HG03439 (cell line): ENCODE results near the gene CHRNG.

Experiments used
- ATAC-seq: cut with Tn5 transposase; IDR thresholded peaks from one replicate; pipeline ENCODE4 v1.9.1; 2021; ENCODE audit warnings: mild to moderate bottlenecking, moderate library complexity; ENCODE audit not compliant: unreplicated experiment

Gene CHRNG

DNA sequence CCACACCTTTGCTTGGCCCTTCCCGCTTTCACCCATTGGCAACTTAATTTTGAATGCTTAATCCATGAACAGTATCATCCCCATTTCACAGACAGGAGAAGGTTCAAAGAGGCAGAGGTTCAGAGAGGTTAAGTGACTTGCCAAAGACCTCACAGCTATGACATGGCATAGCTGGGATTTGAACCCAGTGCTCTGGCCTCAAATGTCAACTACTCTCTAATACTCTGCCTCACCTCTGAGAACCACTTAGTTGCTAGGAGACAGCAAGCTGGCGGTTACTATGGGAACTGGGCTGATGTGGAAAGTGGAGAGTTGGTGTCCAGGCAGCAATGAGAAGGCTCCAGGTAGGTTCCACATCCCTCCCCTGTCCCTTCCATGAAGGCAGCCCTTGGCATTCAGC, 35.1 kb upstream of the CHRNG start:
- no peak for ATAC-seq

DNA sequence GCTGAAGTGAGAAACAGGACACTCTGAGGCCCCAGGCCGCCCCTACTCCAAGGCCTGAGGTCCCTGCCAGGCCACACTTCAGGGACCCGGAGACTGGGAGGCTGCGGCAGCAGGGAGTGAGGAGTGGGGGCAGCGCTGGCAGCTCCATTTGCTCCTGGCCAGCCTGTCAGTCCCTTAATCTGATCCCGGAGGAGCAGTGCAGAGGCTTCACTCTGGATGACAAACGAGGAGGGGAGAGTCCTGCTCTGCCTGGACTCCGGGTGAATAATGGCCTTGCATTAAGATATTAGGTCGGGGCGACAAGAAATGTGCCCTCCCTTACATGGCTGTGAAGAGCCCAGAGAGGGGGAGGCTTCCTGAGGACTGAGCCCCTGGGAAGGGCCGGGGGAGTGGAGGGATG, 33.6 kb upstream of the CHRNG start:
- ATAC-seq = no peak

DNA sequence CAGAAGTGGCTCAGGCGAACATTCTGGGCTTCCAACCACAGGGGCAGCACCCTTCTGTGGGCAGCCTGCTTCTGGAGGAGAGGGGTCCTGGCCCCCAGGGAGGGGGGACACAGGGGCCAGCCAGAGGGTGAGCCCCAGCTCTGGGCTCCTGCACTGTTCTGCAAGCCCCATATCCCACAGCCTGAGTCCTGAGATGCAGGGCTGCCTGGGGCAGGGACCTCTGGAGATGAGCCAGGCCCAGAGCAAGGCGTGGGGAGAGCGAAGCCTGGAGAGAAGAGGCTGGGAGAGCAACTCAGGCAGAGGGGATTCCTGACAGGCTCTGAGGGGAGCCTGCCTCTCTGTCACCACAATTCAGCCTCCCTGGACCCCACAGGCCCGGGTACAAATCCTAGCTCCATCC, 32.8 kb upstream of the CHRNG start:
- no peak for ATAC-seq

DNA sequence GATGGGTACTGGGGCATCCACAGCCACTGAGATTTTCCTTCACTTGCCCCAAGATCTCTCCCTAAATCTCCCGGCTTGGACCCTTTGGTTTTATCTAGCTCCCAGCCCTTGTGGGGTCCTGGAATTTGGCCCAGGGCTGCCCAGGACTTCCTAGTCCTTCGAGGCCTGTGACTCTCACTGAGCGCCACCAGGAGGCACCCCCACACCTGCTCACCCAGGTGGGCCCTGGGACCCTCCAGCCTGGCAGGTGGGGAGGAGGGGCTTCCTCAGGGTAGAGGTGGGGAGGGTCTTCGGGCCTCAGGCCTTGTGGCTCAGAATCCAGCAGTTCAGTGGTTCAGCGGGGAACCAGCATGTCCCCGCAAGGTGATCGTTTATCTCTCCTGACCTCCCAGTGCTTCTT, 31.2 kb upstream of the CHRNG start:
- ATAC-seq = no peak

DNA sequence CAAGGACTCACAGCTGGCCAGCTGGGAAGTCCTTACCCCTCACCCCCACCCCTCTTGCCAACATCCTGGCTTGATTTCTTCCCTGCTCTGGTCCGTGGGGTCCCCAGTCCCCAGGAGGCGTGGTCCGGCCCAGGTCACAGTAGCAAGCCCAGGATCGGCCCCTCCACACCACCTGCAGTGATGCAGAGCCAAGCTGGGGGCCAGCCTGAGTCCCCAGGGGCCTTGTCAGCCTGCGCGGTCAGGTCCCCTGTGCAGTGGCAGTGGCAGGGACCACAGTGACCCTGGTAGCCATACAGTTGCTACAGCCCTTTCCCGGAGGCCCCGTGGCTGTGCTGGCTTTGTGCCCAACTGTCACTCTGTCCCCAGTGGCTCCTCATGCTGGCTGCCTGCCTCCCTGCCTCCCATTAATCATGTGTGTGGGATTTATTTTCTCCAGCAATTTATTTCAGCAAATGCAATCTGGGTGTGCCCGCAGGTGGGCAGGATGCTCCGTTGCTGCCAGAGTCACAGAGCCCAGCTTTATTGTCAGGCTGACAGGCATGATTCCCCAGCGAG, 28.1 kb upstream of the CHRNG start:
- no peak for ATAC-seq

DNA sequence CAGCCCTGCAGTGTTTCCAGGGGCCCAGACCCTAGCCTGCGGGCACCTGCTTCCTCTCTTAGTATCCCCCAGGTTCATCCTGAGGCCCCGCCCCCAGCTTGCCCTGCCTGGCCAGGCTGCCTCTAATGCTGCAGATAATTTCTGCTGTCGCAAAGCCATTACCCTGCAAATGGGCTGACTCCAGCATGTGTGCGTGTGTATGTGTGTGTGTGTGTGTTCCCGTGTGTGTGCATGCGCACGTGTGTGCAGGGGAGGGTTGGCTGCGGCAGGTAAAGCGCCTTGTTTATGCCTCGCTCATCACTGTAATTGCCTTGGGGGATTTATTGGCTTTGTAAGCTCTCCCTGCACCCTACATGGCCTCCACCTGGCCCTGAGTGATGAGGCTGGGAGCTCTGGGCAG, 26.9 kb upstream of the CHRNG start:
- no peak for ATAC-seq

DNA sequence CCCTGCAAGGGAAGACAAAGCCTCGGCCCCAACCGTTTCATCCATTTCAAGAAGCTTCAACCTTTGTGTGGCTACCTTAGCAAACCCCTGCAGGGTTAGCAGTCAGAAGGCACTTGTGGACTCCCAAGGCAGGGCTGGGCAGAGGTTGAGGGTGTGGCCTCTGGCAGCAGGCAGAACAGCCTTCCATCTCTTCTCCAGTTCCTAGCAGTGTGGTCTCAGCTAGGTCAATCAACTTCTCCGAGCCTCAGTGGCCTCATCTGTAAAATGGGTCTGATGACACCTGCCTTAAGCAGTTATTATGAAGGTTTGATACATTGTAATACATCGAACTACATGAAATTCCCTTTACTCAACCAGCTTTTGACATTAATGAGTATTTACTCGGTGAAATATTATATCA, 26.1 kb upstream of the CHRNG start:
- ATAC-seq = no peak

DNA sequence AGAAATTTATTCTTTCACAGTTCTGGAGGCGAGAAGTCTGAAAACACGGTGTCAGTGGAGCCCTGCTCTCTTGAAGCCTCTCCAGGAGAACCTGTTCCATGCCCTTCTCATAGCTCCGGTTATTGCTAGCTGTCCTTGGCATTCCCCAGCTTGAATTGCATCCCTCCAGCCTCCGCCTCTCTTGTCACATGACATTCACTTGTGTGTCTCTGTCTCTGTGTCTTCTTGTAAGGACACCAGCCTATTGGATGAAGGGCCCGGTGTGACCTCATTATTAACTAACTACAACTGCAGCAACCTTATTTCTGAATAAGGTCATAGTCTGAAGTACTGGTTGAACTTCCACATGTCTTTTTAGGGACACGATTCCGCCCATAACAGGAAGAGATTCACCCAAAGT, 23.9 kb upstream of the CHRNG start:
- no peak for ATAC-seq

DNA sequence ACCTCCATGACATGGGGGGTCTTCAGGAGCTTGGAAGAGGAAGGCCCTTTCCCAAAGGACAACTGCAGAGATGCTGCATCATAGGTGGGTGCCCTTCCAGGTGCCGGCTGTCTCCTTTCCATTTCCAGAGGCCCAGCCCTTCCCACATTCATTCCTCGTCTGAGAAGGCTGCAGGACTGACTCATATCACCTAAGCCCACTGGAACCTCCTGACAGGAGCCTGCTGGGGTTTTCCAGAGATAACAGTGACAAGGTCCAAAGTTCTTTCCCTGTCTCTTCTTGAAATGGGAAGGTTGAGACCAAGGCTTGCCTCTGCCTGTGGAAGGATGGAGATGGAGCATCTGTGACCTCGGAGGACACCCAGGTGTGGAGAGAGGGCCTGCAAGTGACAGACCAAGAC, 22.9 kb upstream of the CHRNG start:
- ATAC-seq = no peak

DNA sequence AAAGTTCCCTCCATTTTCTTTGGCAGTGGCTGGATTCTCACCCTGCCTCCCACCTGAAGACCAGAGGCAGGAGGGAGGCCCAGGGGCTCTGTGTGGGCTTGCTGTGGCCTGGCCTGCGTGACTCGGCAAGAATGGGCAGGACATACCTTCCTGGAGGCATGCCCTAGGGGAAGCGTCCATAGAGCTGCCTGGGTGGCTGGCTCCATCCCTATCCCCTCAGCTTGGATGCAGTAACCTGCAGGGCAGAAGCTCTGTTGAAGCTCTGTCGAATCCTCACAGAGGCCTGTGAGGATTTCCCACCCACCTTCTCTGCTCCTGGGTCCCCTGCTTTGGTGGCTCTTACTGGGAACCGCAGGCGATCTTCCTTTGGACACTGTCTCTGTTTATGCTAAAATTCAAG, 20.6 kb upstream of the CHRNG start:
- ATAC-seq = no peak

DNA sequence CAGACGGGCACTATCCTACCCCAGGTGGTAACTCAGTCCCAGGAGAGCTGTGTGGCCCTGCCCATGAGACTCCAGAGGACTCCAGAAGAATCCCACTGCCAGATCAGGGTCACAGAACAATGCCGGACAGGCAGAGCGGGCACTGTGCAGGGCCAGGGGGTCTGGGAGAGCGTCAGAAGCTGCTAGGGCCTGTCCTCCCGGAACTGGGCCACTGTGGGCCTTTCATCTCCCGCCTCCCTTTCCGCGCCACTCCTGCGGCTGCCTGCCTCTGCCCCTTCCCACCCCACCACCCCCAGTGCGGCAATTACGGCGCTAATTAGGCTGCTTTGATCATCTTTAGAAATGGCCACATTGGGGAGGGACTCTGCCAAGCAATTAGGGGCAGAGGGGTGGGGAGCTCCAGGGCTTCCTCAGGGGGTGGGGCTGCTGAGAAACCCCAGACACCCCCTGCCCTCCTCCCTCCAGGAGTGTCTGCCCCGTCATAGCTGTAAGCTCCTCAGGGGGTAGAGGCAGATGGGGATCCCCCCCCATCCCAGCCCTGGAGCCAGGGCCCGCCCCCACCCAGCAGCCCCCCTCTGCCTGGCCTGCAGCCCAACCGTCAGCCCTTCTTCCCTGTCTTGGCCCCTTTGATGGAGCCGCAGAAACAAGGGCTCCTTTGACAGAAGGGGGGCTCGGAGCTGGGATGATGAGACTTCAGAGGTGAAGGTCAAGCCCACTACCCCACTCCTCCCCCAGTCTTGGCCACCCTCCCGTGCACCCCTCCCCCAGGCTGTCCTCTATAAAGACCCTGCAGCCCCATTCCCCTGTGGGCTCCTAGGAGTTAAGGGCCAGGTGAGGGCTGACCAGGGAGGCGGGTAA, 19.7 kb upstream of the CHRNG start, which contains the start of gene PRSS56:
Gene PRSS56, plus strand, starts transcription at position 808 of the 858 bp plus-strand sequence. CDS start 211 bp downstream, outside the sequence.
- ATAC-seq = no peak

DNA sequence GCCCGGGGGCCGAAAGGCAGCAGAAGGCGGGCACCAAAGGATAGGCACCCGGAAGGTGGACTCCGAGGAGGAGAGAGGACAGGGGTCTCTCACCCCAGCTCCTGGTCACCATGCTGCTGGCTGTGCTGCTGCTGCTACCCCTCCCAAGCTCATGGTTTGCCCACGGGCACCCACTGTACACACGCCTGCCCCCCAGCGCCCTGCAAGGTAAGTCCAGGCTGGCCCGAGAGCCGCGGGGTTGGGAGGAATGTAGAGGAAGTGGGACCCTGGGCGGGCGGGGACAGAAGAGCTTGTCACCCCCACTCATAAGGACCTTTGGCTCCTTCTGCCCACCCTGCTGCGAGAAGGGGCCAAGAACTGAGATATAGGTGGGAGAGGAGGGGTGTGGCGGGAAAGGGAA, 19.0 kb upstream of the CHRNG start:
- ATAC-seq = no peak

DNA sequence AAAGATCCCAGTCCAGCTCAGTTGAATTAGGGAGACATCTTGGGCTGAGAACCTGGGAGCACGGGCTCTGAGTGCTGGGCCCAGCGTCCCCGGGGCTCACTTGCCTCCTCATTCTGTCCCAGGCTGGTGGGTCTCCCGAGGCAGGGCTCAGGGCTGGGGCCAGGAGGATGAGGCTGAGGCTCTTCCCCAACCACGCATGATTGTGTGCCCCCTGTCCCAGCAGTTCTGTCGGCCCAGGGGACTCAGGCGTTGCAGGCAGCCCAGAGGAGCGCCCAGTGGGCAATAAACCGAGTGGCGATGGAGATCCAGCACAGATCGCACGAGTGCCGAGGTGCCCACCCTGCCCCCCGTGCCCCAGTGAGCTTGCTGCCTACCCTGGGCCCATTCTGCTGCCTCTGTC, 18.4 kb upstream of the CHRNG start:
- no peak for ATAC-seq

DNA sequence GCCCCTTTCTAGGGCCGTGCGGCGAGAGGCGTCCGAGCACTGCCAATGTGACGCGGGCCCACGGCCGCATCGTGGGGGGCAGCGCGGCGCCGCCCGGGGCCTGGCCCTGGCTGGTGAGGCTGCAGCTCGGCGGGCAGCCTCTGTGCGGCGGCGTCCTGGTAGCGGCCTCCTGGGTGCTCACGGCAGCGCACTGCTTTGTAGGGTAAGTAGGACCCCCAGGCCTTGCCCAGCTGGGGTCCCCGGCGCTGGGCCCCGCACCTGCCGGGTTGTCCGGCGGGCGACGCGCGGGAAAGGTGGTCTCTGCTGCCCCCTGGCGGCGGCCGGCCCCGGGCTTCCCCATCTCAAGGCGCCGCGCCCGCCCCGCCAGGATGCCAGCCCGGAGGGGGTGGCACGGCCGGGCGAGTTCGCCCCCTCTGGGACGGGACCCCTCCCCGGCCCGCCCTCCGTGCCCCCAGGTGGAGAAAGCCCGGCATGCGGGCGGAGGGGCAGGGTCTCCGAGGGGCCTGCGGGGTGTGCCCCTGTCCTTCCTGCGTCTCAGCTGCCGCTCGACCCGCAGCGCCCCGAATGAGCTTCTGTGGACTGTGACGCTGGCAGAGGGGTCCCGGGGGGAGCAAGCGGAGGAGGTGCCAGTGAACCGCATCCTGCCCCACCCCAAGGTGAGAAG, 17.4 kb upstream of the CHRNG start:
- no peak for ATAC-seq

DNA sequence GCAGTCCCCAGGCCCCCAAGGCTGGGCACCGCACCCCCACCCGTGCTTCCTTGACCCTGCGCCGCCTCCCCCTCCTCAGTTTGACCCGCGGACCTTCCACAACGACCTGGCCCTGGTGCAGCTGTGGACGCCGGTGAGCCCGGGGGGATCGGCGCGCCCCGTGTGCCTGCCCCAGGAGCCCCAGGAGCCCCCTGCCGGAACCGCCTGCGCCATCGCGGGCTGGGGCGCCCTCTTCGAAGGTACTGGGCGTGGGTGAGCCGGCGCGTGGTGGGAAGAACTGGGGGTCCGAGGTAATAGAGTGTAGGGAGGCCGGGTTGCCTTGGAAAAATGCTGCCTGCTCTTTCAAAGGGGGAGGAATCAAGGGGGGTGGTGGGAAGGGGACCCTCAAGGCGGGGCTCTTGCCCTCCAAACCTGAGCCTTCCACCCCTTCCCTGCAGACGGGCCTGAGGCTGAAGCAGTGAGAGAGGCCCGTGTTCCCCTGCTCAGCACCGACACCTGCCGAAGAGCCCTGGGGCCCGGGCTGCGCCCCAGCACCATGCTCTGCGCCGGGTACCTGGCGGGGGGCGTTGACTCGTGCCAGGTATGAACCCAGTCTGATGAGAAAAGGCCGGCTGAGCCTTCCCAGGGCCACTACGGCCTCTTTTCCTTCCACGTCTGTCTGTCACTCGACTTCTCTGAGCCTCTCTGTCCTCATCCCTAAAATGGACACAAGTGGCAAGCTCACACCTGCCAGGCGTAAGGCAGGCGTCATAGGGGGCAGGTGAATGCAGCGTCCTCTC, 16.7 kb upstream of the CHRNG start:
- ATAC-seq = no peak

DNA sequence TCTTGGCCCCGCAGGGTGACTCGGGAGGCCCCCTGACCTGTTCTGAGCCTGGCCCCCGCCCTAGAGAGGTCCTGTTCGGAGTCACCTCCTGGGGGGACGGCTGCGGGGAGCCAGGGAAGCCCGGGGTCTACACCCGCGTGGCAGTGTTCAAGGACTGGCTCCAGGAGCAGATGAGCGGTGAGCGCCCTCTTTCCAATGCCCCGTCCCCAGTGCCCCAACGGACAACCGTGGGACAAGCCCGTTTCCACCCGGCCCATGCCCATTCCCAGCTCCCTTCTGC, 16.1 kb upstream of the CHRNG start:
- no peak for ATAC-seq

DNA sequence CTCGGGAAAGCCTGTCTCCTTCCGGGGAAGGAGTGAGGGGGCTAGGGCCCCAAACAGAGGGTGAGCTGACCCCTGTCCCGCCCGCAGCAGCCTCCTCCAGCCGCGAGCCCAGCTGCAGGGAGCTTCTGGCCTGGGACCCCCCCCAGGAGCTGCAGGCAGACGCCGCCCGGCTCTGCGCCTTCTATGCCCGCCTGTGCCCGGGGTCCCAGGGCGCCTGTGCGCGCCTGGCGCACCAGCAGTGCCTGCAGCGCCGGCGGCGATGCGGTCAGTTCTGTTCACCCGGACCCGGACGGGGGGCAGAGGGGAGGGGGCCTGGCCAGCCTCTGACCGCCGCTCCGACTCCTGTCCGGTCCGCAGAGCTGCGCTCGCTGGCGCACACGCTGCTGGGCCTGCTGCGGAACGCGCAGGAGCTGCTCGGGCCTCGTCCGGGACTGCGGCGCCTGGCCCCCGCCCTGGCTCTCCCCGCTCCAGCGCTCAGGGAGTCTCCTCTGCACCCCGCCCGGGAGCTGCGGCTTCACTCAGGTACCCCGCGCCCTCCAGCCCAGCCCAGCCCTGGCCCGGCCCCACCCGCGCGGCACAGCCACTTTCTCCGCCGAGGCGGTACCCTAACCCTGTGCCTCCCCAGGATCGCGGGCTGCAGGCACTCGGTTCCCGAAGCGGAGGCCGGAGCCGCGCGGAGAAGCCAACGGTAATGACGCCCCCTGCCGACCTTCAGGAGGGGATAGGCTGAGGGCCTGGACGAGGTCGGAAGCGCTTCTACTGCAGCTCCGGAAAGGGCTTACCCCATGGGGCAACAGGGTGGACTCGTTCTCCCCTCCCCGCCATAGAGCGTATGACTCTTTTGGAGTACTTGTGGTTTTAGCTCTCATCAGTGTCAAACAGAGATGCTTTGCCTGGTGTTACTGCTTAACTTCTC, 15.6 kb upstream of the CHRNG start:
- no peak for ATAC-seq

DNA sequence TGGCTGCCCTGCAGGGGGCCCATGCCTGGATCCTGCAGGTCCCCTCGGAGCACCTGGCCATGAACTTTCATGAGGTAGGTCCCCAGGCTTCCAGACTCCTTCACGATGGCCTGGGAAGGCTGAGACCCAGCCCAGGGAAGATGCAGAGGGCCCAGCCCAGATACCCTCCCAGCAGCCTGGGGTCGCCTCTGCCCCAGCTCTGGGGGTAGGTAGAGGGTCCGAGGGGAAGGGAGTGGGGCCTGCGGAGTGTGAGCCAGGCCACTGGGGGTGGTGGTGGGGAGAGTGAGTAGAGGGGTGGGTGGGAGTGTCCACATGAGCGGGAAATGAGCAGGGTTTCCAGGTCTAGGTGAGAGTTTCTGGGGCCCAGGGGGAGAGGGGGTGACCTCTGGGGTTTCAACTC, 14.7 kb upstream of the CHRNG start:
- no peak for ATAC-seq

DNA sequence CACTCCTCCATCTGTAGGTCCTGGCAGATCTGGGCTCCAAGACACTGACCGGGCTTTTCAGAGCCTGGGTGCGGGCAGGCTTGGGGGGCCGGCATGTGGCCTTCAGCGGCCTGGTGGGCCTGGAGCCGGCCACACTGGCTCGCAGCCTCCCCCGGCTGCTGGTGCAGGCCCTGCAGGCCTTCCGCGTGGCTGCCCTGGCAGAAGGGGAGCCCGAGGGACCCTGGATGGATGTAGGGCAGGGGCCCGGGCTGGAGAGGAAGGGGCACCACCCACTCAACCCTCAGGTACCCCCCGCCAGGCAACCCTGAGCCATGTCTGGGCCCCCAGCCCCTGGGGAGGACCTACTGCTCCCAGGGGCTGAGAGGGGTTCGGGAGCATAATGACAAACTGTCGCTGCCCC, 14.3 kb upstream of the CHRNG start:
- no peak for ATAC-seq

DNA sequence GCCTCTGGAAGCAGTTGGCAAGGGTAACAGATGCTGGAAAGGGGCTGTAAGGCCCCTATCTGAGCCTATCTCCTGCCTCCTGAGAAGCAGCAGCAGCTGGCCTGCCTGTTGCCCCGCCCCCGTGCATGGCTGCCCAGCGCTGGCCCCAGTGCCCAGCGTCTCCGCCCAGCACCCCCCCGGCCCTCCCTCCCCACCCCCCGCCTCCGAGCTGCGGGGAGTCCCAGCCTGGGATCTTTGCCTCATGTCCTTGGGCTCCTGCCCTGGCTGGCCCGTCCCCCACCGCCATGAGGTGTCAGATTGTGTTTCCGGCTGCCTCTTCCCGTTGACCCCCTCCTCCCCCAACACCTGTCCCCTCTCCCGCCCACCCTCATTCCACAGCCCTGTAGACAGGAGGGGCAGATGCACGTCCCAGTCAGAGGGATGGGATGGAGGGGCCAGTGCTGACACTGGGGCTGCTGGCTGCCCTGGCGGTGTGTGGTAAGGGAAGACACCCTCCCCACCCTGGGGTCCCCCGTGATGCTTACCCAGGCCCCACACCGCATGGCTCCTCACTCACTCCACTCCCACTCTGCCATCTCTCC, 13.6 kb upstream of the CHRNG start, which contains the start of gene CHRND:
Gene CHRND, plus strand, starts transcription at position 370 of the 581 bp plus-strand sequence. Its CDS starts 56 bp downstream, at position 426.
- ATAC-seq = no peak
